Naive thymus-derived CD8-positive, alpha-beta T cell (primary cell): ENCODE measurements around the gene TMEM108. TPM values are rescaled to one million over a fixed set of nuclear protein-coding genes. Genes with fewer than 3 reads are reported as not detected.
A peak's percentile ranks its signal among the peaks of the same experiment; 100 is the strongest.

Source experiments
- ATAC-seq, 2 donors: fragments of 150-1000 bp; cut with Tn5 transposase in 1 of 2; sonication (Bioruptor Pico), chemical (Tn5 transposase) in 1 of 2; 1 replicate in 1 of 2; 2 replicates in 1 of 2; pipeline ENCODE4 v1.10.0; 2021; ENCODE audit warnings: mild to moderate bottlenecking in 2 of 2, moderate library complexity in 2 of 2
- POLR2A ChIA-PET: fragments of 350-600 bp; sonication (Branson Sonifier 250); formaldehyde crosslinking; loops from one replicate; lab custom pipeline; 2021; ENCODE audit warnings: antibody characterized with exemption; lab: Charles Lee
- DNase-seq, 10 donors: peaks; one replicate each; pipeline versions ENCODE4 v3.0.0 to v3.0.0-alpha.2; 2020 to 2022
- H3K27ac Mint-ChIP-seq, 10 donors: one replicate each; pipeline ENCODE4 v1.8.0; 2020 to 2022; ENCODE audit warnings: mild to moderate bottlenecking in 10 of 10, mixed read lengths in 10 of 10, moderate library complexity in 4 of 10, inconsistent platforms in 1 of 10
- H3K27me3 Mint-ChIP-seq, 5 donors: one replicate each; pipeline ENCODE4 v1.8.0; 2021 to 2022; ENCODE audit warnings: mixed read lengths in 5 of 5
- H3K36me3 Mint-ChIP-seq, 3 donors: one replicate each; pipeline ENCODE4 v1.8.0; 2020 to 2022; ENCODE audit warnings: mixed read lengths in 3 of 3, mild to moderate bottlenecking in 2 of 3, inconsistent platforms in 1 of 3
- H3K4me1 Mint-ChIP-seq, 4 donors: one replicate each; pipeline ENCODE4 v1.8.0; 2021 to 2022; ENCODE audit warnings: mixed read lengths in 4 of 4
- H3K4me3 Mint-ChIP-seq, 10 donors: one replicate each; pipeline ENCODE4 v1.8.0; 2020 to 2022; ENCODE audit warnings: mild to moderate bottlenecking in 10 of 10, mixed read lengths in 10 of 10, moderate library complexity in 6 of 10, inconsistent platforms in 1 of 10
- H3K9me3 Mint-ChIP-seq, 9 donors: one replicate each; pipeline ENCODE4 v1.8.0; 2020 to 2022; ENCODE audit warnings: mixed read lengths in 9 of 9, mild to moderate bottlenecking in 3 of 9, inconsistent platforms in 1 of 9, moderate library complexity in 1 of 9
- polyA plus RNA-seq, 3 donors: library from polyadenylated mRNA; unstranded; fragments of 300-500 nt; fragmentation: Illumina TruSeq; gene quantifications; one replicate each; pipeline ENCODE4 v1.2.3, GENCODE V29; 2021
- total RNA-seq, 8 experiments: library from RNA in 2 of 8; stranded (reverse) in 2 of 8; gene quantifications; one replicate each; pipeline ENCODE4 v1.2.3 and lab custom pipeline; 2021 to 2026

Gene TMEM108
- total and polyA plus RNA-seq, 5 experiments from 2014 or later = not detected

DNA sequence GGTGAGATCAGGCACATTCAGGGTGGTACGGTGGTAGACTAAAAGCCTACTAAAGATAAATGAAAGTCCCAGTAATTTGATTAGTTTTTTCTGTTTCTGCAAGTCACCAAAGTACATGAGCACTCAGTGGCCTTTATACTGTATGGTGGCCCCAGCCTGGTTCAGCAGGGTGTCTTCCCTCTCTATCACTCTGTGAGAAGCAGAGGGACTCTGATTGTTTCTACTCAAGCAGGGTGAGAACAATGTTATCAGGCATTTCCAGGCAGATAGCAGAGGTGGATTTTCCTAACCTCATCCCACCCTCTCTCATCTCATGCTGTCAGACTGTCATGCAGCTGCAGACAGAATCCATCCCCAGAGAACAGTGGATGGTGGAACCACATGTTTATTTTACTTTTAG lies 290.2 kb downstream of the TMEM108 start:
- DNase-seq = no peak
- Mint-ChIP-seq H3K27ac (no peak overlapping the region), H3K27me3 (peaks cover 0 to 4% (median 2%) of the 10 kb centered on the region in 5 donors), H3K4me1 (no peaks in the 10 kb centered on the region), H3K4me3 (no peak overlapping the region), H3K9me3 (peaks cover 0 to 9% (median 4%) of the 10 kb centered on the region in 9 donors), H3K36me3 (peaks cover 0 to 3% (median 2%) of the 10 kb centered on the region in 3 donors)
- POLR2A ChIA-PET = no interaction called here
- ATAC-seq = no peak

DNA sequence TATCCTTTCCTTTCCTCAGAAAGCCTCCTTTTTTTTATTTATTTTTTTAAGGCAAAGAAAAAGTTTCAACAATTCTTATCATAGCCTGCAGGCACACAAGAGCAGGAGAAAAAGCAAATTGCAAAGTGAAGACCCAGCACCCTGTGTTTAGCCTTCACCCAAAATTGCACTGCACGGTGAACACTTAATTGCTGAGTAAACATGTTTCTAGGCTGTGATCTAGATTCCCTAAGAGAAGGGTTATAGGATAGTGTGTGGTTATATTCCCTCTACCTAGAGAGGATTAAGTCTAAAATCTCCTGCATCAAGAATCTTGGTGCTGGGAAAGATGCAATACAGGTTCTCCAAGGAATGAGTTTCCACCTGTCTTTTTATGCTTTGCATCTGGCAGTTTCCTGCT lies 291.4 kb downstream of the TMEM108 start:
- H3K9me3 Mint-ChIP-seq = no peaks in the 10 kb centered on the region
- DNase-seq (no peak), ATAC-seq (no peak)
- no peaks in the 10 kb centered on the region for H3K4me1 Mint-ChIP-seq
- POLR2A ChIA-PET = no interaction called here
- no peak overlapping the region for H3K4me3 Mint-ChIP-seq
- no peak overlapping the region for H3K27ac Mint-ChIP-seq
- H3K36me3 Mint-ChIP-seq = peaks cover 0 to 12% (median 7%) of the 10 kb centered on the region in 3 donors
- peaks cover 0 to 4% (median 0%) of the 10 kb centered on the region in 5 donors for H3K27me3 Mint-ChIP-seq

DNA sequence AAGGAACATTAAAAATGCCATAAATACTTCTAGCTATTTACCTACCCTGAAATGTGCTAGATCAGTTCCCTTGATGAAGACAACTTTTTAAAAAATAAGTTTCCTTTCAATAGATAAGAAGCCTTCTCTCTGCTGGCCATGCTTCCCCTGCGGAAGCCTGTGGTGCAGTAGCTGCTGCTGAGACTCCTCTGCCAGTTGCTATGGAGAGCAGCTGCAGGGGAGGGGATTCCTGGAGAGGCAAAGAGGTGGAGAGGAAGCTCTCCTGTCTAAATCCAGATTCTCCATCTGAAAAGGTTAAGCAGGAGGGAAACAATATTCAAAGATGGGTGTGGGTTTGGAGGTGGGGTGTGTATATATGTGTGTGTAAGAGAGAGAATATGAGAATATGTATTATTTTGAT lies 291.9 kb downstream of the TMEM108 start:
- Mint-ChIP-seq H3K4me3 (no peak overlapping the region), H3K36me3 (peaks cover 0 to 12% (median 7%) of the 10 kb centered on the region in 3 donors), H3K27me3 (peaks cover 0 to 4% (median 0%) of the 10 kb centered on the region in 5 donors), H3K9me3 (no peaks in the 10 kb centered on the region), H3K27ac (peak overlapping the region in 1 of 10 donors; percentile 49), H3K4me1 (no peaks in the 10 kb centered on the region)
- DNase-seq (no peak), ATAC-seq (no peak)
- POLR2A ChIA-PET = no interaction called here

- Mint-ChIP-seq H3K36me3 (peaks cover 0 to 12% (median 7%) of the 10 kb centered on the region in 3 donors), H3K4me1 (no peaks in the 10 kb centered on the region), H3K27ac (no peak overlapping the region), H3K9me3 (no peaks in the 10 kb centered on the region), H3K27me3 (peaks cover 0 to 4% (median 0%) of the 10 kb centered on the region in 5 donors), H3K4me3 (no peak overlapping the region)
- POLR2A ChIA-PET = no interaction called here
- no peak for DNase-seq
- no peak for ATAC-seq
Measured at GRCh38 chr3:133330522-133330921, 292.3 kb downstream of the TMEM108 start.

DNA sequence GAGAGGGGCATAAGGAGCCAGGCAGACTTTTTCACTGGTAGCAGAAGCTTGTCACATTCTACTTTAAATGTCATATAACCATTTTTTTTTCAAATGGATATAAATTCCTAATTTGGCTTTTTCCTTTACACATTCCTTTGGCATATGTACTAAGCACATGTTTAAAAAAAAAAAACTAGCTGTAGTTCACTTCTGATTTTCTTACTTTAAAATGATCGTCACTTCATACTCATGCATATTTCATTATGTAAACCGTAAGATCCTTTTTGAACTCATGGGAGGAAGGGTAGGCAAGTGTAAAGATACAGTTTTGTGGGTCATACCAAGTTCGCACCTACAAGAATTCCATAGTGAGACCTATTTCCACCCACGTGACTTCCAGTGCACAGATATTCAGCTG lies 316.5 kb downstream of the TMEM108 start:
- Mint-ChIP-seq H3K36me3 (peaks cover 0 to 37% (median 16%) of the 10 kb centered on the region in 3 donors), H3K9me3 (peaks cover 0 to 10% (median 3%) of the 10 kb centered on the region in 9 donors), H3K27ac (peak overlapping the region in 1 of 10 donors; percentile 53), H3K4me3 (no peak overlapping the region), H3K4me1 (peaks cover 0 to 5% (median 0%) of the 10 kb centered on the region in 4 donors), H3K27me3 (no peaks in the 10 kb centered on the region)
- ATAC-seq (no peak), DNase-seq (no peak)
- POLR2A ChIA-PET = no interaction called here

- peaks cover 0 to 10% (median 3%) of the 10 kb centered on the region in 9 donors for H3K9me3 Mint-ChIP-seq
- H3K27ac Mint-ChIP-seq = no peak overlapping the region
- H3K4me3 Mint-ChIP-seq = no peak overlapping the region
- POLR2A ChIA-PET = no interaction called here
- no peaks in the 10 kb centered on the region for H3K27me3 Mint-ChIP-seq
- peaks cover 0 to 36% (median 13%) of the 10 kb centered on the region in 3 donors for H3K36me3 Mint-ChIP-seq
- H3K4me1 Mint-ChIP-seq = no peaks in the 10 kb centered on the region
- no peak for ATAC-seq
- no peak for DNase-seq
Measured at GRCh38 chr3:133360476-133360875, 322.3 kb downstream of the TMEM108 start.

- no peak for DNase-seq
- H3K27me3 Mint-ChIP-seq = no peaks in the 10 kb centered on the region
- peaks cover 0 to 30% (median 11%) of the 10 kb centered on the region in 3 donors for H3K36me3 Mint-ChIP-seq
- no peak overlapping the region for H3K27ac Mint-ChIP-seq
- no peak overlapping the region for H3K4me3 Mint-ChIP-seq
- POLR2A ChIA-PET = no interaction called here
- peaks cover 0 to 9% (median 3%) of the 10 kb centered on the region in 9 donors for H3K9me3 Mint-ChIP-seq
- ATAC-seq = no peak
- no peaks in the 10 kb centered on the region for H3K4me1 Mint-ChIP-seq
Measured at GRCh38 chr3:133361011-133361410, 322.8 kb downstream of the TMEM108 start.

DNA sequence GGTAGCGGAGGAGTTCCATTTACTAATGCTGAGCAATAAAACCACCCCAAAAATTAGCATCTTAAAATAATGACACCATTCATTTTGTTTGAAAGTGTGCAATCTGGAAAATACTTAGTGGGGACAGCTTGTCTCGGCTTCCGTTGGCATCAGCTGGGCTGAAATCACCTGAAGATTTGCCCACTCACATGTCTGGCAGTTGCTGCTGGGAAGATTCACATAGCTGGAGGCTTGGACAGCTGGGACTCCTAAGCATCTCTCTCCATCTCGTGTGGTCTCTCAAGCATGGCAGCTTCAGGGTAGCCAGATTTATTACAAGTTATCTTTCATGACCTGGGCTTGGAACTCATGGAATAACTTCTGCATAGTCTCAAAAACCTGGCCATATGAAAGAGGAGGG lies 323.2 kb downstream of the TMEM108 start:
- no peak for ATAC-seq
- peaks cover 0 to 4% (median 0%) of the 10 kb centered on the region in 9 donors for H3K9me3 Mint-ChIP-seq

DNA sequence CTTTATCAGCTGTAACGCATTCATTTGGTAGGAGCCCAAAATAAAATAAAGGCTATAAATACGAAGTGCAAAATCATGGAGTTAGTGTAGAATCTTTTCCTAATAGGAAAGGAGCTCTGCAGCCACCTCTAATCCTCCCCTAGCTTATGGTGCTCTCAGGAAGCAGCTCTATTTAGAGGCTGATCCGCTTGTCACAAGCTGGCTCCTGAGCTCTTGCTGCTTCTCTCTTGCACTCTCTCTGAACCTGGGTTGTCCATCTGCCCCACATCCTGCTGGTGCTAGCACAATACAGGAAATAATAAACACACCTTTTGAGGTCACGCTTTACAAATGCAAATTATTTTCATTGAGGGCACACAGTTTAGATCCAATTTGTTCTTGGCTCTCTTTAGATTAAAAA lies 324.3 kb downstream of the TMEM108 start:
- POLR2A ChIA-PET = no interaction called here
- Mint-ChIP-seq H3K9me3 (no peaks in the 10 kb centered on the region), H3K4me3 (no peak overlapping the region), H3K36me3 (peaks cover 0 to 22% (median 0%) of the 10 kb centered on the region in 3 donors), H3K27ac (no peak overlapping the region), H3K4me1 (no peaks in the 10 kb centered on the region), H3K27me3 (no peaks in the 10 kb centered on the region)
- ATAC-seq (no peak), DNase-seq (no peak)

More for the DNA sequence above, 323.2 kb downstream of the TMEM108 start:
- POLR2A ChIA-PET = no interaction called here
- Mint-ChIP-seq H3K4me3 (no peak overlapping the region), H3K27me3 (no peaks in the 10 kb centered on the region), H3K4me1 (no peaks in the 10 kb centered on the region), H3K36me3 (peaks cover 0 to 28% (median 7%) of the 10 kb centered on the region in 3 donors), H3K27ac (no peak overlapping the region)
- no peak for DNase-seq

DNA sequence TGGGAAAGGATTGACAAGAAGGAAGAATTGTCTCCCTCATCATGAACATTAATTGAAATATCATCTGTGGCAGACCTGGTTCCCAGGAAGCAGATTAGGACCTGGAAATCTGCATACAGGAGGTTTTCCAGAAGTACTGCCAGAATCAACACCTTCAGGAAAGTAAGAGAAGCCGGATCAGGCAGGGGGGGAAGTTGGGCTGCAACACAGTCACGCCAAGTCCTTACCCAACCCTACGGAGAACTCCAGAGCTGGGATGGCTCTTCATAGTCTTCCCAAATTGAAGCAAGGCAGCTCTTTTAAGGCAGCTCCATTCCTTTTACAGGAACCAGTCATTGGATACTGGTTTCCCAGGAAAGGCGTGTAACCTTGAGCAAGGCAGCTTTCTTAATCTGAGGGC lies 326.5 kb downstream of the TMEM108 start:
- POLR2A ChIA-PET = no interaction called here
- no peak for DNase-seq
- Mint-ChIP-seq H3K4me3 (no peak overlapping the region), H3K27ac (no peak overlapping the region), H3K9me3 (no peaks in the 10 kb centered on the region), H3K4me1 (no peaks in the 10 kb centered on the region), H3K36me3 (peaks cover 0 to 10% (median 0%) of the 10 kb centered on the region in 3 donors), H3K27me3 (no peaks in the 10 kb centered on the region)
- ATAC-seq = no peak

DNA sequence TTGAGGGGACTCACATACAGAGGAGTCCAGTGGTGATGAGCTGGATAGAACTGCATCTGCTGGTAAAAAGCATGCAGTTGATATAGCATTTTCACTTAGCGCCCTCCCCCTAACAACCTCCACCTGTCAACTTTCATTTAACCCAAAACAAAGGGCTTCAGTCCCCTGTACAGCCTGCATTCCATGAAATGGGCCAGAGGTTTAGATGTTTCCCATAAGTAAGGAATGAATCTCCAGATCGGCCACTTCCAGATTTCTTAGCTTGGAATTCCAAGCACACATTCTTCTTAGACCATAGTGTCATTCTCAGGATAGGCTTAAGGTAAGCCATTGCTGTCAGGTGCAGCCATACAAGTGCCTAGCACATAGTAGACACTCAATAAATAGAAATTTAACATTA lies 328.7 kb downstream of the TMEM108 start:
- no peak for ATAC-seq
- POLR2A ChIA-PET = no interaction called here
- DNase-seq = no peak
- no peaks in the 10 kb centered on the region for H3K4me1 Mint-ChIP-seq
- H3K27ac Mint-ChIP-seq = no peak overlapping the region
- H3K27me3 Mint-ChIP-seq = no peaks in the 10 kb centered on the region
- no peaks in the 10 kb centered on the region for H3K9me3 Mint-ChIP-seq
- H3K4me3 Mint-ChIP-seq = no peak overlapping the region
- peaks cover 0 to 7% (median 0%) of the 10 kb centered on the region in 3 donors for H3K36me3 Mint-ChIP-seq

DNA sequence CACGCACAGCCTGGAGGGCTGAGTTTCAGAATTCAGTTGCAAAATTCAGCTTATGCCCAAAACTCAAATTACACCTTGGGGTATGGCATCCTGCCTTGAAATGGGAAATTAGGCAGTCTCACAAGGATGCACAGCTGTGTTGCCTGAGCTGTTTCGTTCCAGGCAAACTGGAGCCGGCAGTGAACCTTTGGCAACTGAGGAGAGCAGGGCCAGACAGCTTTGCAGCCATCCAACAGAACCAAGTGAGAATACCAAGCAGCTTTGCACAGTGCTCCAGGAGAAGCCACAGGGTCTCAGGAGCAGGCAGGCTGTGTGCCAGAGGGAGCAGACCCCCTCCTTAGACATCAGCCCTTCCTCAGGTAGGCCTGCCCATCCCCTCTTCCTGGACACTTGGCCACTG lies 329.2 kb downstream of the TMEM108 start:
- no peaks in the 10 kb centered on the region for H3K9me3 Mint-ChIP-seq
- H3K27me3 Mint-ChIP-seq = no peaks in the 10 kb centered on the region
- ATAC-seq = no peak
- H3K27ac Mint-ChIP-seq = no peak overlapping the region
- POLR2A ChIA-PET = no interaction called here
- H3K4me1 Mint-ChIP-seq = no peaks in the 10 kb centered on the region
- H3K4me3 Mint-ChIP-seq = no peak overlapping the region
- DNase-seq = no peak
- H3K36me3 Mint-ChIP-seq = peaks cover 0 to 7% (median 0%) of the 10 kb centered on the region in 3 donors

DNA sequence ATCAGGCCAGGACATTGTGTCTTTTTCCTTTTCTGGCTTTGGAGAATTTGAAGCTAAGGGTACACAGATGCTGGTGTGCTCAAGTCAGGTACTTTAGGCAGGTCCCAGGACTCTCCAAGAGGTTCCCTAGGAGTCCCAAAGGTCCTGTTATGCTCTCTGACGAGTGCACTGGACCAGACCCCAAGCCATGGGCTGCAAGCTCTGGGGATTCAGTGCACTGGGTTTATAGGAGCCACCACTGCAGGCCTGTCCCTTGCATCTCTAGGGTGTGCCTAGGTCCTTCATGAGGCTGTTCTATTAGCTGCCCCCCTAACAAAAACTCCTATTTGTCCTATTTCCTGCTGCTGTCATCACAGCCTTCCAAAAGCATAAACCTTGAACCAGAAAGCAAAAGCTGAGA lies 329.8 kb downstream of the TMEM108 start:
- POLR2A ChIA-PET = no interaction called here
- no peaks in the 10 kb centered on the region for H3K27me3 Mint-ChIP-seq

More for the DNA sequence above, 329.8 kb downstream of the TMEM108 start:
- peaks cover 0 to 7% (median 0%) of the 10 kb centered on the region in 3 donors for H3K36me3 Mint-ChIP-seq
- no peak overlapping the region for H3K27ac Mint-ChIP-seq
- no peak for ATAC-seq
- no peaks in the 10 kb centered on the region for H3K9me3 Mint-ChIP-seq
- H3K4me3 Mint-ChIP-seq = no peak overlapping the region
- no peak for DNase-seq
- H3K4me1 Mint-ChIP-seq = no peaks in the 10 kb centered on the region
